GM10847 (cell line): ENCODE results near the gene ROR1.

Experiments used
- POLR2A ChIP-seq: IDR thresholded peaks from 2 replicates; pipeline ENCODE4 v1.6.1; 2011; ENCODE audit not compliant: insufficient read length; ENCODE audit errors: extremely low read depth

Gene ROR1

DNA sequence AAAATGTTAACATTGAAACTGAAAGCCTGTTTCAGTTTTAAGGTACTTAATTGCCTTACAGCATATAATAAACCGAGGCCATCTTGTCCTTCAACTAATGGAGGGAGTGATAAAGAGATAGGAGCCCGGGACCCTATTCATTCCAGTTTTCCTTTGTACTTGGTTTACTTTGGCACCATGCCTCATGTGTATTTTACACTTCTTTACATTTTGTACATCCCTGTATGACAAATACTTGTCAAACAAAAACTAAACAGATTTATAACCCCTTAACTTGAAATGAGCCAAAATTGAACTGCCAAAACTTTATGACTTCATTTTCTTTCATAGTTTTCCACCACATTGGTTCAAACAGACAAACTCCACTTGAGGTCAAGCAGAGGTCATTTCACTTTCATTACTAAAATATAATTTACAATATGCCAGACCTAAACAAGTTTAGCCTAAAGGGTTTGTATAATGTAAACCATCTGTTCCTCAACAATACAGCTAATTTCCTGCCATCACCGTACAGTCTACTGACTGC lies 398.7 kb downstream of the ROR1 start:
- no peak for TF ChIP-seq POLR2A

DNA sequence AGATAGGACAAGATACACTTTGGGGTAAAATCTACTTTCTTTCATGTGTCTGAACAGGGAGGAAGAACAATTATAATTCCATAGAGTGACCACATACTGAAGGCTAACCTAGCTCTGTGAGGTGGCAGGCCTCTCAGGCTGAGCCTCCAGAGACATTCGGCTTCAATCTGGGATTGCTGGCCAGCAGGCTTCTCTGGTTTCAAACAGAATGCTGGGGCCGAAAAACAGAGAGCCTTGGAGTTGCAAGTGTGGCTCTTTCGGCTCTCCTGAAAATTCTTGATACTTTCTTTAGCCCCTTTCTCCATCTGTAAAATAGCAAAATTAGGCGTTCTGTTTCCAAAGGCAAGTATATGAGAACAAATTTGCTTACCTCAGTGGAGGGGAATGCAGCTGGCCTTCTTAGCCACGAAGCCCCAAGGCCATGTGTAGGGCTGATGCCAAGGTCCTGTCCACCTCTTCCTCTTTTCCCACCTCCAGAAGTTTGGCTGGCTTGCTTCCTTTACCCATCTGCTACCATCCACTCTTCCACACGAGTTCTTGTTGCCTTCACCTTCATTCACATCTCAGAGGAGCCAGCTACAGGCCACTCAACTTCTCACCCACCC lies 399.6 kb downstream of the ROR1 start:
- no peak for TF ChIP-seq POLR2A

DNA sequence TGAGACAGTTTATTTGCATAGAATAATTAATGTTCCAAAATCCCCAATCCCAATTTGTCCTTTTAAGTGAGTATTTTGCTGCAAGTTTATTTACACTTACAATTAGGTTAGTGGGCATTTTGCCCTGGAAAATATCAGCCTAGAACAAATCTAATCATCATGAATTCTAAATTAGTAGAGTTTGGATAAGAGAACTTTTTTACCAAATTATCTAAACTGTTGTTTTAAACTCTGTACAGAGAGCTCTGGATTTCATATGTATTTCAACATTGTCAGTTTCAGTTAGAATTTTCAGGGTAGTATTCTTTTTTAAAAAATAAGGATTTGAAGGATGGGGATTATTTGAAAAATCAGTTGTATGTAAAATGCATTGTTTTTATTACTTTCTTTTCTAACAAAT lies 401.8 kb downstream of the ROR1 start:
- TF ChIP-seq POLR2A: no peak

DNA sequence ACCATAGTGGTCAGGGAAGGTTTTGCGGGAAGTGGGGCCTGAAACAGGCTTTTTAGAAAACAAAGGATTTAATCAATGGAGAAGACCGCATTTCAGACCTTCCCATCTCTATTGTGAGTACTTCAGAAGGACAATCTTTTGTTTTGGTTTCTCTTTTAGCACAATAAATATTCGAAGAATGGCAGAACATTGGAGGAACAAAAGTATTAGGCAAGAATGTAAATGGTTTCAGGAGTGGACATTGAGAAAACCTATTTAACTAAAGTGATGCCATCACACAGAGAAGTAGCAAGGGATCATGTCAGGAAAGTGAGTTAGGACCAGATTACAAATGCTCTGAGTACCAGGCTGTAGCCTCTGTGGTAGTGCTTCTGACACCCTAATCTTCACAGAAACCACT lies 402.8 kb downstream of the ROR1 start:
- no peak for TF ChIP-seq POLR2A

DNA sequence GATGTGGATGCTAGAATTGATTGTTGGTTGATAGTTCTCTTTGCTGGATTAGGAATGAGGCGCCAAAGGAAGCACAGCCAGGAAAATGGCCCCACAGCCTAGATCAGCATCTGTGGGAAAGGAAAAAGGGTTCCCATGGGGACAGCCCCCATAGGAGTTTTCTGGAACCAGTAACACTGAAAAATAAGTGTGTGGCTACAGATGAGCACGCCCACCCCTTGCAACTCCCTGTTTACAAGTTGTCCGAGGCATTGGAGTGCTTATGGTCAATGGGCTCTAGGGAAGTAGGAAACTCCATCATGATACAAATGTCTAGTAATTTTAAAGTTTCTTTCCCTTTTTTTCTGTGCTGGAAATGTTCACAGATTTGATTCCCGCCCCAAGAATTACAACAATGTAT lies 405.8 kb downstream of the ROR1 start:
- TF ChIP-seq POLR2A: no peak

DNA sequence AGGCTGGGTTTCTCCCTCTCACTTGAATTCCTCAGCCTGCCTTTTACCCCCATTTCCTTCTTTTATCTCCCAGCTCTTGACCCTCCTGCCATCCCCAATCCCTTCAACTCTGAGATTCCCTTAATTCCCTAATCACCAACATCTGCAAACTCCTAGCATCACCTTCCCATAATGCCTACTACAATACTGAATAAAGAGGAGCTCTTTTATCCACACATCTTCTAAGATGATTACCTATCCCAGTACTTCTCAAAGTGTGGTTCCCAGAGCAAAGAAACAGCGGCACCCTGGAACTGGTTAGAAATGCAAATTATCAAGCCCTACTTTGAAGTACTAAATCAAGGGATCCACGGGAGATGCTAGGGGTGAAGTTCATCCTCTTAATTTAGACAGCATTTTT lies 408.4 kb downstream of the ROR1 start:
- no peak for TF ChIP-seq POLR2A

- no peak for TF ChIP-seq POLR2A
Measured at GRCh38 chr1:64183395-64184002, 409.7 kb downstream of the ROR1 start.

DNA sequence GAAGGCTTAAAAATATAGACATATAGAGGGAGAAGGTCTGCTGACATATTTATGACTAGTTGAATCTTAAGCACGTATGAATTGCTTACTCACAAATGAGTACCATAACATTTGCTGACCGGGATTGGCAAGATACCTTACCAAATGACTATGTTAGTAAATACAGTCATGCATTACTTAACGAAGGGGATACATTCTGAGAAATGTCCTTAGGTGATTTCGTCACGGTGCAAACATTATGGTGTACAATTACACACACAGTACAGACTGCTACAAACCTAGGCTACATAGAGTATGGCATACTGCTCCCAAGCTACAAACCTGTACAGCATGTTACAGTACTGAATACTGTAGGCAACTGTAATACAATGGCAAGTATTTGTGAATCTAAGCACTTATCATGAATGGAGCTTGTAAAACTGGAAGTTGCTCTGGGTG lies 410.2 kb downstream of the ROR1 start:
- TF ChIP-seq POLR2A: no peak

- no peak for TF ChIP-seq POLR2A
Measured at GRCh38 chr1:64186138-64186897, 412.5 kb downstream of the ROR1 start.

DNA sequence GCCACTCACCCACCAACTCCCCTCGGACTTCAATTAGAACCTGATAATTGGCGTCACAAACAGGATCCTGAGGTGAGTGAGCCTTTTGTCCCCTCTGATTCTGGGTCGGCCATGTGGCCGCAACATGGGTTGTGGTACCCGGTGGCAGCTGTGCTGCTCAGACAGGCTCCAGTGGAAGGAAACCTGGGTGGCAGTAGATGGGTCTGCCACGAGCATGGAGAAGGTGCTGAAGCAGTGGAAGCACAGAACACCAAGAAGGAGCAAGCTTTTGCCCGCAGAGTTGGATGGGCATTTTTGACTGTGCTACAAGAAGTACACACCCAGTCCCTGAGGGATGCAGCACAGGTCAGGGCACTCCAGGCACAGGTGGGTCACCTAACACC lies 413.1 kb downstream of the ROR1 start:
- no peak for TF ChIP-seq POLR2A

- no peak for TF ChIP-seq POLR2A
Measured at GRCh38 chr1:64187646-64188045, 413.8 kb downstream of the ROR1 start.

DNA sequence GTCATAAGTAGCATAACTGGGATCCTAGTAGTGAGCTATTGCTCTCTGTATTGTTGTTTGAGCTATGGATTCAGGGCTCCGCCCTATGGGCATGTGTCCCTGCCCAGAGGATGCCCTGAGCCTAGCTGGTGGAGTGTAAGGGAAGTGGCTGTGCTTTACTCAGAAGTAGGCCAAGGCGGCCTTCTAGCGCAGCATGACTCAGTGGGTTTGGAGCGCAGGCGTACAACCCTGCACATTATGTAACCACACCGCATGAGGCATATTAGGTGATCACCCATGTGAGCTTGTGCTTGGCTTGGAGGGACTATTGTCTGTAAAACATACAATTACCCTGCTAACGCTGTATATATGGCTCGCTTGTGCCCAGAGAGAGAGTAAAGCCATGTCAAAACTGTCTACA lies 418.5 kb downstream of the ROR1 start:
- no peak for TF ChIP-seq POLR2A

DNA sequence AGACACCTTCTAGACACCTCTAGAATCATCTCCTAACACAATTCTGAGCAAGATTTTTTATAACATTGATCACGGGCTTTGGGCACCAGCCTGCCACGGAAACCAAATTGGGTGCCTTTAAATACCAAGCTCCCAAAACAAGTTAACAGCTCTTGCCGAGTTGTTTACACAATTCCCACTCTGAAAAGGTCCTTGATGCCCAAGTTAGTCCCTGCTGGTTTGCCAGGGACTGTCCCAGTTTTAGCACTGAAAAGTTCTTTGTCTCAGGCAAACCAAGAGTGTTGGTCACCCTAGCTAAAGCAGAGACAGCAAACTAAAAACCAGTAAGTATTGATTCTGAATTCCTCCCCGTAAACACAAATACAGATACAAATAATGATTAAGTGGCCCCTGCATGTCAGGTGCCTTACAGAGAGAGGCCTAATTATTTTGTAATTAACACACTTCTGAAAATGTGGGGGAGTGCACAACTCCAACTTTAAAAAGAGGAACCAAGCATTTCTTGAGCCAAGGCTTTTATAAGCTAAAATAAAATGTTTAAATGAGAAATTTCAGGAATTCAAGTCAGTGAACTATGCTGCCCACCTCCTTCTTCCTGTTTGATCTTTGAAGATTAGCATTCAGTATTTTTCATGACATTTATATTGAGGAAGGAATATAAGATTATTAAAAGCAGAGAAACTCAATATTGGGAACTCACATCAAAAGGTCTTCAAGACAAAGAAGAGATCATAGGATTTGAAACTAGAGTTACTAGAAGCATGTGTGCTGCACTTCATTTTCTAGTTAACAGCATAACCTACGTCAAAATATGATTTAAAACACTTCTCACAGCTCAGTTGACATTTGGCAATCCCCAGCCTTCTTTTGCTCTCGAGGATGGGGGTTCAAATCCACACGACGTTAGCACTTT lies 420.6 kb downstream of the ROR1 start:
- TF ChIP-seq POLR2A: no peak

DNA sequence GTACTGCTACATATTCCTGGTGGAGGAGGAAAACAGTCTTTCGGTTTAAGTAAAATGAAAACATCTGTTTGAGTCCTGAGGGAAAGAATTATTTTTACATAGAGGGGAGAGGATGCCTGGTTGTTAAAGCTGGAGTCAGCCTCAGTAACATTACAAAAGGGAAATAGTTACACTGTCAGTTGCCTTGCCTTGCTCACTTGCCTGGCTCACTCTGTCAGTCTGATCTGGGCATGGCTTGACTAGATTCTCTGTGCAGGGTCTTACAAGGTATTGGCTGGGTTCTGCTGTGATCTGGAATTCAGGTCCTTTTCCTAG lies 421.2 kb downstream of the ROR1 start:
- TF ChIP-seq POLR2A: no peak

DNA sequence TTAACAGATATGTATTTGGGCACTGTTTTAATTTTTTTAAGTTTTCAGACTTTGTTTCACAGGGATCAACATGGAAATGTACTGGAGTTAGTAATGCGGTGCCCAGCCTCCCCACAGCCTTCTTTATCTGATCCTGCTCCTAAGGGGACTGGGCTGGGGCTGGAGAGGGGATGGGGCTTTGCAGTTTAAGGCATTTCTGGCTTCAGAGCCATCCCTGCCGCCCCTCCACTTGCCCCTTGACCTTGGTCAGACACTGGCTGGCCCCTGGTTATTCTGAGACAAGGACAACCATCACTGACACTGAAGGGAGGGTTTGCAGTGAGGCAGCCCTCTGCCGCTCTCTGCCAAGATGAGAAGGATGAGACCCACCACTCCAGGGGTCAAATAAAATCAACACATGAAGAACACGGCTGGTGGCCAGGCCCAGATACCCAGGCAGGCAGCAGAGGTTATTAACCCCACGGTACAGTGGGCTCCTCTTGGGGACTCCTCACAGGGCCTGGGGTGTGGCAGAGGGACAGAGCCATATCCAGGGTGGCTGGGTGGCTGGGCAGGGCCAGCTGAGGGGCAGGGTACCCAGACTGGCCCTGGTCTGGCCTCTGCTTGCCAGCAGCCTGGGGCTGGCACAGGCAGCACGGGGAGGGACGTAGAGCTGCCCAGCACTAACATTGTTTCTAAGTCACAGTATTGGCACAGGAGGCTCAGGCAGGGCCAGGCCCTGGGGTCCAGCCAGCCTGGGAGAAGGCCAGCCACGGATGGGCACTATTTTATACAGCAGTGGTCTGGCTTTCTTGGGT lies 422.5 kb downstream of the ROR1 start:
- TF ChIP-seq POLR2A: no peak
